Colonic mucosa (tissue), 4 donors: ENCODE results near the gene GLI3. TPM values are rescaled to one million over a fixed set of nuclear protein-coding genes. Genes with fewer than 3 reads are reported as not detected.

Source experiments
- DNase-seq: peaks from one replicate; pipeline ENCODE4 v3.0.0-alpha.2; 2020
- H3K27ac ChIP-seq: fragments of 200-600 bp; one replicate; pipeline ENCODE4 v1.8.0; 2021
- H3K27me3 ChIP-seq: fragments of 200-600 bp; one replicate; pipeline ENCODE4 v1.8.0; 2021
- H3K36me3 ChIP-seq: fragments of 200-600 bp; one replicate; pipeline ENCODE4 v1.8.0; 2021
- H3K4me1 ChIP-seq: fragments of 200-600 bp; one replicate; pipeline ENCODE4 v1.8.0; 2021; ENCODE audit warnings: mild to moderate bottlenecking
- H3K4me3 ChIP-seq: fragments of 200-600 bp; one replicate; pipeline ENCODE4 v1.8.0; 2021
- H3K9ac ChIP-seq, 2 donors: one replicate each; pipeline ENCODE4 v1.7.0; 2013; ENCODE audit warnings: control low read depth in 2 of 2, low read depth in 2 of 2, low read length in 2 of 2
- H3K9me3 ChIP-seq: fragments of 200-600 bp; one replicate; pipeline ENCODE4 v1.8.0; 2021
- CTCF ChIP-seq: fragments of 200-600 bp; IDR thresholded peaks from one replicate; pipeline ENCODE4 v1.8.0; 2022; ENCODE audit warnings: antibody characterized with exemption, mild to moderate bottlenecking
- intact Hi-C: fragments of 100-400 bp; cut with DNase I; formaldehyde crosslinking; loops from one replicate; pipeline ENCODE4 v1.14.1; 2022
- total RNA-seq, 2 donors: library from RNA; stranded (reverse); fragmentation: NEBNext Ultra II Directional in 1 of 2; extraction: Animal tissue kit (Norgen Biotek cat#: 25700) in 1 of 2; gene quantifications; one replicate each; pipeline ENCODE4 v1.2.1, GENCODE V29; 2021
- donor health status: healthy.
- donor health status: DM: no; HTN: no; CAD: no.
- donor health status: DM: no; HTN: no; CAD: no.

Gene GLI3
- total RNA-seq, 2 donors from 2014 or later: 1.8 to 8.0 TPM

GRCh38 chr7:42161719-42162118, 75.3 kb downstream of the GLI3 start:
- intact Hi-C loops: no loop called here
- Histone ChIP-seq H3K27ac (no peak overlapping the region), H3K4me1 (no peaks in the 10 kb centered on the region), H3K4me3 (no peak overlapping the region), H3K36me3 (no peaks in the 10 kb centered on the region), H3K9me3 (no peaks in the 10 kb centered on the region), H3K9ac (no peak overlapping the region), H3K27me3 (no peaks in the 10 kb centered on the region)
- no peak for TF ChIP-seq CTCF
- no peak for DNase-seq

- DNase-seq: no peak
- Histone ChIP-seq H3K4me3 (no peak overlapping the region), H3K9ac (no peak overlapping the region), H3K4me1 (no peaks in the 10 kb centered on the region), H3K36me3 (no peaks in the 10 kb centered on the region), H3K27ac (no peak overlapping the region), H3K9me3 (no peaks in the 10 kb centered on the region), H3K27me3 (no peaks in the 10 kb centered on the region)
- intact Hi-C loops: no loop called here
- TF ChIP-seq CTCF: no peak
These were observed 75.9 kb downstream of the GLI3 start for GRCh38 chr7:42161110-42161509.

GRCh38 chr7:42159130-42159529, 77.9 kb downstream of the GLI3 start:
- Histone ChIP-seq H3K4me1 (no peaks in the 10 kb centered on the region), H3K4me3 (no peak overlapping the region), H3K27ac (no peak overlapping the region), H3K9me3 (no peaks in the 10 kb centered on the region), H3K27me3 (no peaks in the 10 kb centered on the region), H3K36me3 (no peaks in the 10 kb centered on the region), H3K9ac (no peak overlapping the region)
- intact Hi-C loops: no loop called here
- DNase-seq: no peak
- TF ChIP-seq CTCF: no peak

- Histone ChIP-seq H3K9ac (no peak overlapping the region), H3K27ac (no peak overlapping the region), H3K36me3 (no peaks in the 10 kb centered on the region), H3K4me3 (no peak overlapping the region), H3K27me3 (no peaks in the 10 kb centered on the region), H3K4me1 (no peaks in the 10 kb centered on the region), H3K9me3 (no peaks in the 10 kb centered on the region)
- no peak for DNase-seq
- intact Hi-C loops: no loop called here
- TF ChIP-seq CTCF: no peak
These were observed 79.9 kb downstream of the GLI3 start for GRCh38 chr7:42156967-42157721.

GRCh38 chr7:42156291-42156865, 80.6 kb downstream of the GLI3 start:
- H3K4me1 ChIP-seq: no peaks in the 10 kb centered on the region

More at GRCh38 chr7:42156291-42156865, 80.6 kb downstream of the GLI3 start:
- Histone ChIP-seq H3K27ac (no peak overlapping the region), H3K27me3 (no peaks in the 10 kb centered on the region), H3K4me3 (no peak overlapping the region), H3K36me3 (no peaks in the 10 kb centered on the region), H3K9me3 (no peaks in the 10 kb centered on the region), H3K9ac (no peak overlapping the region)
- DNase-seq: no peak
- intact Hi-C loops: no loop called here
- TF ChIP-seq CTCF: no peak
